HG03159 (cell line): Measurements from ENCODE around the gene UBN1.
"Not testable (repeated sequence)": the region's sequence is repeated elsewhere in the genome, so short reads cannot be mapped to it uniquely, and the experiment has no call there.

Experiments used
- ATAC-seq: cut with Tn5 transposase; IDR thresholded peaks from one replicate; pipeline ENCODE4 v1.9.1; 2021; ENCODE audit warnings: mild to moderate bottlenecking, moderate library complexity; ENCODE audit not compliant: unreplicated experiment

The UBN1 gene

GRCh38 chr16:4884972-4885874 lies 37.9 kb downstream of the UBN1 start:
- no peak for ATAC-seq

GRCh38 chr16:4886151-4886550 lies 38.9 kb downstream of the UBN1 start:
- no peak for ATAC-seq

GRCh38 chr16:4888428-4889135 lies 41.3 kb downstream of the UBN1 start:
- ATAC-seq = no peak

- ATAC-seq = no peak
Observed at GRCh38 chr16:4890026-4890425, 42.7 kb downstream of the UBN1 start.

GRCh38 chr16:4890686-4891085 lies 43.4 kb downstream of the UBN1 start:
- ATAC-seq = no peak

GRCh38 chr16:4891097-4891885 lies 44.0 kb downstream of the UBN1 start:
- no peak for ATAC-seq

GRCh38 chr16:4891886-4892216 lies 44.6 kb downstream of the UBN1 start:
- no peak for ATAC-seq

- no peak for ATAC-seq
Observed at GRCh38 chr16:4892361-4893102, 45.3 kb downstream of the UBN1 start.

GRCh38 chr16:4893103-4893862 lies 46.0 kb downstream of the UBN1 start:
- no peak for ATAC-seq

- no peak for ATAC-seq
Observed at GRCh38 chr16:4894276-4895150, 47.2 kb downstream of the UBN1 start.

- ATAC-seq = no peak
Observed at GRCh38 chr16:4895366-4895765, 48.1 kb downstream of the UBN1 start.

- not testable (repeated sequence) for ATAC-seq
Observed at GRCh38 chr16:4896761-4897160, 49.5 kb downstream of the UBN1 start.

GRCh38 chr16:4897328-4897727 lies 50.0 kb downstream of the UBN1 start:
- ATAC-seq = no peak

- ATAC-seq = no peak
Observed at GRCh38 chr16:4898811-4899473, 51.7 kb downstream of the UBN1 start.

GRCh38 chr16:4899474-4899846 lies 52.2 kb downstream of the UBN1 start:
- ATAC-seq = no peak

GRCh38 chr16:4900036-4900435 lies 52.8 kb downstream of the UBN1 start:
- ATAC-seq = no peak

- no peak for ATAC-seq
Observed at GRCh38 chr16:4900750-4901149, 53.5 kb downstream of the UBN1 start.

GRCh38 chr16:4902038-4902437 lies 54.8 kb downstream of the UBN1 start:
- no peak for ATAC-seq
